Measurements from ENCODE around the gene PRKCH. TPM values are rescaled to one million over a fixed set of nuclear protein-coding genes. Genes with fewer than 3 reads are reported as not detected.

Gene PRKCH
- 8.5 and 10.0 TPM in 2 replicates for polyA plus RNA-seq (2011; rRNA removed)
- polyA plus RNA-seq (2012; cell fraction: cytosol; rRNA removed): 5.0 and 5.5 TPM in 2 replicates
- polyA plus RNA-seq (2012; cell fraction: nucleus; rRNA removed): 2.6 and 5.0 TPM in 2 replicates
- polyA plus RNA-seq (2017; fragmentation: RNase III; extraction: RNeasy Plus Mini Kit Qiagen cat#74134 plus additional on column Dnase treatment): 9.4 to 12.0 TPM (median 10.2 TPM) in 3 replicates
- 8.9 and 15.3 TPM in 2 replicates for polyA minus RNA-seq (2011; rRNA and poly(A)+ RNA removed)

GRCh38 chr14:61321385-61322010 lies at the start of gene PRKCH:
Gene PRKCH (plus strand): TSS chr14:61321579. CDS start chr14:61322102, 523 bp downstream.
- POLR2A ChIA-PET: interaction anchor here (1.7 kb wide), 1 partner anchor 117 kb away, joined by 5 read pairs; no protein-coding TSS in a partner anchor
- peak; percentile 65 for DNase-seq (ENCODE audit: low read depth in 1 of 2, low spot score in 1 of 2)
- Histone ChIP-seq H3K27ac (peak within 1 kb of the TSS; percentile 66 to 84), H3K9me3 (no peaks in the 10 kb centered on the region), H3K4me1 (peaks cover 6% of the 10 kb centered on the region; the same call in 1 of the 3 replicates), H3K4me3 (peak within 1 kb of the TSS; percentile 69), H3K4me2 (peak within 1 kb of the TSS; percentile 78)
- 0% methylated on average over 2 of the region's 66 CpGs for WGBS (ENCODE audit: missing lambda C conversion rate)
- peak; percentile 84 to 90 for ATAC-seq
- TF ChIP-seq CTCF (IDR thresholded peaks at IDR 0.05) (peak; percentile 36), JUN (IDR thresholded peaks at IDR 0.05) (peak in 1 of 2 experiments; percentile 37; a peak in 1 of 5 replicates), E2F6 (IDR thresholded peaks at IDR 0.05; ENCODE audit: borderline replicate concordance, low read depth) (peak; percentile 68; the same call in 1 of the 2 replicates), HMGXB4 (CRISPR knock-in tag; IDR thresholded peaks at IDR 0.05; ENCODE audit: borderline replicate concordance) (0 out of 2 replicates have a peak, but pooled peaks have one; percentile 26), FOSL2 (IDR thresholded peaks at IDR 0.05) (no peak), FOSL2 (CRISPR knock-in tag; IDR thresholded peaks at IDR 0.05) (no peak), RAD21 (conservative IDR thresholded peaks at IDR 0.05 in 1 of 2, IDR thresholded peaks at IDR 0.05 in 1 of 2) (peak; percentile 5 to 42; a peak in 3 of 5 replicates), RCOR1 (IDR thresholded peaks at IDR 0.05; ENCODE audit: low read depth, low read length) (no peak), MAX (IDR thresholded peaks at IDR 0.05) (0 out of 2 replicates have a peak, but pooled peaks have one; percentile 37)
- FAIRE-seq: no peak
- CTCF ChIA-PET: interaction anchor here (0.7 to 3.3 kb wide), 7 partner anchors 9 to 516 kb away, joined by 3 to 12 read pairs (median 4); no protein-coding TSS in a partner anchor

GRCh38 chr14:61277232-61277631 lies 44.1 kb upstream of the PRKCH start:
- ATAC-seq: no peak
- FAIRE-seq: no peak
- ChIA-PET POLR2A (no interaction called here), CTCF (interaction anchor here (0.9 kb wide), 1 partner anchor 849 kb away, joined by 4 read pairs; no protein-coding TSS in a partner anchor)
- no peaks in the 10 kb centered on the region for H3K9me3 ChIP-seq
- H3K27ac ChIP-seq: no peak overlapping the region
- no peaks in the 10 kb centered on the region for H3K4me1 ChIP-seq
- H3K4me2 ChIP-seq: no peak overlapping the region
- WGBS (ENCODE audit: missing lambda C conversion rate): 2% methylated on average over 1 of the region's 1 CpG
- DNase-seq (ENCODE audit: low read depth in 1 of 2, low spot score in 1 of 2): no peak
- no peak overlapping the region for H3K4me3 ChIP-seq
- TF ChIP-seq E2F6 (IDR thresholded peaks at IDR 0.05; ENCODE audit: borderline replicate concordance, low read depth) (no peak), RNF2 (IDR thresholded peaks at IDR 0.05; ENCODE audit: borderline replicate concordance, low read depth) (no peak), TP53 (CRISPR knock-in tag; IDR thresholded peaks at IDR 0.05) (no peak), FOSB (CRISPR knock-in tag; IDR thresholded peaks at IDR 0.05) (no peak)

- ATAC-seq: no peak
- H3K4me3 ChIP-seq: no peak overlapping the region
- POLR2A ChIA-PET: no interaction called here
- no peak for DNase-seq (ENCODE audit: low read depth in 1 of 2, low spot score in 1 of 2)
- H3K4me1 ChIP-seq: no peaks in the 10 kb centered on the region
- H3K9me3 ChIP-seq: no peaks in the 10 kb centered on the region
- CTCF ChIA-PET: no interaction called here
- H3K4me2 ChIP-seq: no peak overlapping the region
- no peak overlapping the region for H3K27ac ChIP-seq
- FAIRE-seq: peak; percentile 61
- 35% methylated on average over 4 of the region's 4 CpGs for WGBS (ENCODE audit: missing lambda C conversion rate)
- TF ChIP-seq MAX (IDR thresholded peaks at IDR 0.05) (no peak), HOXB13 (CRISPR knock-in tag; IDR thresholded peaks at IDR 0.05; ENCODE audit: low read depth) (no peak), KDM5A (IDR thresholded peaks at IDR 0.05) (no peak), TFCP2L1 (CRISPR knock-in tag; IDR thresholded peaks at IDR 0.05) (no peak), ZC3H11A (IDR thresholded peaks at IDR 0.05) (no peak), PBX3 (IDR thresholded peaks at IDR 0.05) (no peak), RFX5 (IDR thresholded peaks at IDR 0.05) (no peak), RAD21 (conservative IDR thresholded peaks at IDR 0.05 in 1 of 2, IDR thresholded peaks at IDR 0.05 in 1 of 2) (no peak), ZSCAN20 (CRISPR knock-in tag; IDR thresholded peaks at IDR 0.05) (no peak), BHLHE40 (IDR thresholded peaks at IDR 0.05; ENCODE audit: low read depth, low read length) (no peak), CHD4 (IDR thresholded peaks at IDR 0.05; ENCODE audit: borderline replicate concordance) (no peak), POLR2AphosphoS2 (conservative IDR thresholded peaks at IDR 0.05; ENCODE audit: low read length) (no peak), RARB (CRISPR knock-in tag; IDR thresholded peaks at IDR 0.05) (no peak), CHD2 (IDR thresholded peaks at IDR 0.05; ENCODE audit: low read length, partially characterized antibody) (no peak)
Observed at GRCh38 chr14:61277784-61278183, 43.6 kb upstream of the PRKCH start.

Measured in A549 (cell line).